Measurements from ENCODE around the gene DNAH6. TPM values are rescaled to one million over a fixed set of nuclear protein-coding genes. Genes with fewer than 3 reads are reported as not detected.

Gene DNAH6
- polyA plus RNA-seq, 1 donor (not counting 4 experiments of a cell fraction or from before 2014, with no cell fraction given): 0.05 TPM

- Histone ChIP-seq H3K4me3 (ENCODE audit: control insufficient read depth in 2 of 3, extremely low read depth in 1 of 3, insufficient read depth in 2 of 3, low read depth in 1 of 3, low read length in 3 of 3) (no peak overlapping the region), H3K9me3 (ENCODE audit: control insufficient read depth, low read depth, low read length) (no peaks in the 10 kb centered on the region), H3K4me1 (ENCODE audit: control insufficient read depth, extremely low read depth, insufficient read depth, low read length) (no peaks in the 10 kb centered on the region), H3K27me3 (ENCODE audit: control insufficient read depth, extremely low read depth, insufficient read depth, low read length) (peaks cover 5% of the 10 kb centered on the region), H3K79me2 (ENCODE audit: control insufficient read depth, insufficient read depth, low read length) (no peaks in the 10 kb centered on the region), H3K9me1 (ENCODE audit: control insufficient read depth, extremely low read depth, insufficient read depth, low read length) (no peaks in the 10 kb centered on the region), H4K20me1 (ENCODE audit: control insufficient read depth, extremely low read depth, insufficient read depth, low read length) (no peaks in the 10 kb centered on the region), H3K36me3 (ENCODE audit: control insufficient read depth in 2 of 2, extremely low read depth in 1 of 2, insufficient read depth in 2 of 2, low read length in 2 of 2) (no peaks in the 10 kb centered on the region), H3K27ac (ENCODE audit: control insufficient read depth, insufficient read depth, low read length) (no peak overlapping the region), H2AFZ (ENCODE audit: control insufficient read depth, low read length) (no peak overlapping the region), H3K9ac (ENCODE audit: control insufficient read depth, extremely low read depth, insufficient read depth, low read length) (no peak overlapping the region), H3K4me2 (ENCODE audit: control insufficient read depth, extremely low read depth, insufficient read depth, low read depth, low read length) (no peak overlapping the region)
- DNase-seq (ENCODE audit: low read depth, low spot score): no peak
- no peak for TF ChIP-seq CTCF (optimal IDR thresholded peaks at IDR 0.05 in 1 of 3, IDR thresholded peaks at IDR 0.05 in 1 of 3, conservative IDR thresholded peaks at IDR 0.05 in 1 of 3; ENCODE audit: extremely low read depth in 1 of 3, insufficient read depth in 2 of 3, low read length in 3 of 3)
- no peak for TF ChIP-seq EZH2 (IDR thresholded peaks at IDR 0.05; ENCODE audit: low read length)
- FAIRE-seq: no peak
- dilution Hi-C loops (cut with MboI; ENCODE audit: extremely low pct_ligation_motif_present, low sequenced_read_pairs): no loop called here
Measured at GRCh38 chr2:84850471-84850870, 334.2 kb downstream of the DNAH6 start.

GRCh38 chr2:84851876-84852275, 335.6 kb downstream of the DNAH6 start:
- DNase-seq (ENCODE audit: low read depth, low spot score) (no peak), FAIRE-seq (no peak)
- no peak overlapping the region for H3K9ac ChIP-seq (ENCODE audit: control insufficient read depth, extremely low read depth, insufficient read depth, low read length)
- no peaks in the 10 kb centered on the region for H3K36me3 ChIP-seq (ENCODE audit: control insufficient read depth in 2 of 2, extremely low read depth in 1 of 2, insufficient read depth in 2 of 2, low read length in 2 of 2)
- no peak overlapping the region for H2AFZ ChIP-seq (ENCODE audit: control insufficient read depth, low read length)
- no peaks in the 10 kb centered on the region for H3K79me2 ChIP-seq (ENCODE audit: control insufficient read depth, insufficient read depth, low read length)
- peaks cover 11% of the 10 kb centered on the region for H3K27me3 ChIP-seq (ENCODE audit: control insufficient read depth, extremely low read depth, insufficient read depth, low read length)
- no peaks in the 10 kb centered on the region for H4K20me1 ChIP-seq (ENCODE audit: control insufficient read depth, extremely low read depth, insufficient read depth, low read length)
- H3K9me1 ChIP-seq (ENCODE audit: control insufficient read depth, extremely low read depth, insufficient read depth, low read length): no peaks in the 10 kb centered on the region
- no peaks in the 10 kb centered on the region for H3K4me1 ChIP-seq (ENCODE audit: control insufficient read depth, extremely low read depth, insufficient read depth, low read length)
- no peaks in the 10 kb centered on the region for H3K9me3 ChIP-seq (ENCODE audit: control insufficient read depth, low read depth, low read length)
- no peak overlapping the region for H3K27ac ChIP-seq (ENCODE audit: control insufficient read depth, insufficient read depth, low read length)
- H3K4me3 ChIP-seq (ENCODE audit: control insufficient read depth in 2 of 3, extremely low read depth in 1 of 3, insufficient read depth in 2 of 3, low read depth in 1 of 3, low read length in 3 of 3): no peak overlapping the region
- dilution Hi-C loops (cut with MboI; ENCODE audit: extremely low pct_ligation_motif_present, low sequenced_read_pairs): no loop called here
- TF ChIP-seq EZH2 (IDR thresholded peaks at IDR 0.05; ENCODE audit: low read length) (no peak), CTCF (optimal IDR thresholded peaks at IDR 0.05 in 1 of 3, IDR thresholded peaks at IDR 0.05 in 1 of 3, conservative IDR thresholded peaks at IDR 0.05 in 1 of 3; ENCODE audit: extremely low read depth in 1 of 3, insufficient read depth in 2 of 3, low read length in 3 of 3) (no peak)
- H3K4me2 ChIP-seq (ENCODE audit: control insufficient read depth, extremely low read depth, insufficient read depth, low read depth, low read length): no peak overlapping the region
